Tongue (tissue), 2 donors: Measurements from ENCODE around the gene TNS2. TPM values are rescaled to one million over a fixed set of nuclear protein-coding genes. Genes with fewer than 3 reads are reported as not detected.

Experiments used
- small RNA-seq: library from RNA; depleted of rRNA; stranded (forward); fragments of <200 nt; gene quantifications from one replicate; pipeline ENCODE3, GENCODE V24; 2014; ENCODE audit warnings: low replicate concordance
- total RNA-seq: library from RNA; depleted of rRNA; stranded (reverse); fragments of >200 nt; gene quantifications from one replicate; pipeline ENCODE4 v1.2.3, GENCODE V29; 2014

TNS2 gene
- total RNA-seq, 1 donor from 2014 or later = 44.4 TPM

Small RNA genes lying within 50 kb of the gene (small RNA-seq; reads per million reads assigned to genes)
- gene MIR6757 = 0.29 reads per million, percentile 50 among the genes with 10 or more reads in this experiment

Other genes with a start within 250 kb of the TNS2 start
- gene KRT4, start 235.9 kb upstream of the TNS2 start, total RNA-seq = 420 TPM
- gene KRT79, start 215.8 kb upstream of the TNS2 start, total RNA-seq = 0.21 TPM
- gene KRT78, start 201.1 kb upstream of the TNS2 start, total RNA-seq = 64.7 TPM
- gene KRT8, start 145.0 kb upstream of the TNS2 start, total RNA-seq = 42.0 TPM
- 57.1 TPM for gene KRT18, start 100.9 kb upstream of the TNS2 start, total RNA-seq
- gene EIF4B, start 43.6 kb upstream of the TNS2 start, total RNA-seq = 789 TPM
- 30.3 TPM for gene SPRYD3, start 29.3 kb downstream of the TNS2 start, total RNA-seq
- 251 TPM for gene IGFBP6, start 47.6 kb downstream of the TNS2 start, total RNA-seq
- gene SOAT2, start 53.4 kb downstream of the TNS2 start, total RNA-seq = not detected
- 16.8 TPM for gene ZNF740, start 130.7 kb downstream of the TNS2 start, total RNA-seq
- gene CSAD, start 130.9 kb downstream of the TNS2 start, total RNA-seq = 22.2 TPM
- gene ITGB7, start 157.2 kb downstream of the TNS2 start, total RNA-seq = 1.2 TPM
- 47.1 TPM for gene RARG, start 182.1 kb downstream of the TNS2 start, total RNA-seq
- 8.9 TPM for gene ESPL1, start 218.2 kb downstream of the TNS2 start, total RNA-seq
- gene PFDN5, start 245.5 kb downstream of the TNS2 start, total RNA-seq = 300 TPM
- 29.5 TPM for gene MYG1, start 249.6 kb downstream of the TNS2 start, total RNA-seq